ENCODE data around the gene OGT. TPM values are rescaled to one million over a fixed set of nuclear protein-coding genes. Genes with fewer than 3 reads are reported as not detected.

OGT gene
- total RNA-seq, 1 donor from 2014 or later, result 61.7 TPM

GRCh38 chrX:71623714-71624113 lies 90.8 kb downstream of the OGT start:
- no peak for ATAC-seq

GRCh38 chrX:71625471-71625870 lies 92.6 kb downstream of the OGT start:
- no peak for ATAC-seq

Other genes starting within 250 kb of the OGT start
- 192 TPM for gene NONO, start 249.5 kb upstream of the OGT start, total RNA-seq
- 0.56 TPM for gene ITGB1BP2, start 231.4 kb upstream of the OGT start, total RNA-seq
- gene TAF1, start 166.7 kb upstream of the OGT start, total RNA-seq, result 16.7 TPM
- gene GCNA, start 45.3 kb downstream of the OGT start, total RNA-seq, result 0.68 TPM
- gene CXCR3, start 85.4 kb downstream of the OGT start, total RNA-seq, result not detected
- gene CXorf49, start 185.2 kb downstream of the OGT start, total RNA-seq, result 0.40 TPM
- 0.40 TPM for gene CXorf49B, start 230.2 kb downstream of the OGT start, total RNA-seq

All from esophagus mucosa (tissue), 1 donor.